Measurements from ENCODE around the gene FRMD8. TPM values are rescaled to one million over a fixed set of nuclear protein-coding genes. Genes with fewer than 3 reads are reported as not detected.

FRMD8 gene
- total and polyA plus RNA-seq, 2 experiments from 2014 or later = 7.0 to 35.4 TPM

- Histone ChIP-seq H3K27ac (ENCODE audit: low read depth) (no peak overlapping the region), H3K36me3 (ENCODE audit: insufficient read depth) (no peaks in the 10 kb centered on the region), H3K9me2 (ENCODE audit: insufficient read depth) (no peaks in the 10 kb centered on the region), H3F3A (replicated peaks; ENCODE audit: low read depth) (no peaks in the 10 kb centered on the region), H3K4me3 (no peak overlapping the region), H3K4me1 (ENCODE audit: insufficient read depth) (no peaks in the 10 kb centered on the region), H4K20me1 (replicated peaks; ENCODE audit: insufficient read depth) (no peaks in the 10 kb centered on the region; the same call in 1 of the 2 replicates), H3K79me2 (replicated peaks; ENCODE audit: insufficient read depth) (no peaks in the 10 kb centered on the region), H3K4me2 (no peak overlapping the region), H3K27me3 (ENCODE audit: insufficient read depth) (no peaks in the 10 kb centered on the region), H2AFZ (peak overlapping the region; percentile 4)
- Mint-ChIP-seq H3K27me3 (ENCODE audit: insufficient read depth, low read depth, poor library complexity) (peaks cover 10% of the 10 kb centered on the region), H3K36me3 (ENCODE audit: low read depth) (no peaks in the 10 kb centered on the region), H3K27ac (no peak overlapping the region), H3K4me1 (no peaks in the 10 kb centered on the region; the same call in 2 of the 3 replicates), H3K4me3 (no peak overlapping the region), H3K9me3 (no peaks in the 10 kb centered on the region)
- DNase-seq (ENCODE audit: low spot score) (peak; percentile 91), ATAC-seq (peak; percentile 93)
- TF ChIP-seq ZNF114 (CRISPR knock-in tag; IDR thresholded peaks at IDR 0.05) = no peak
- TF ChIP-seq CTCF (conservative IDR thresholded peaks at IDR 0.05; ENCODE audit: low read depth in 2 of 2) = peak; percentile 85 to 89
These were observed 20.1 kb upstream of the FRMD8 start for GRCh38 chr11:65366340-65366773.

- Histone ChIP-seq H3K27me3 (ENCODE audit: insufficient read depth) (no peaks in the 10 kb centered on the region), H3F3A (replicated peaks; ENCODE audit: low read depth) (no peaks in the 10 kb centered on the region), H3K4me1 (ENCODE audit: insufficient read depth) (no peaks in the 10 kb centered on the region), H3K9me2 (ENCODE audit: insufficient read depth) (no peaks in the 10 kb centered on the region), H3K36me3 (ENCODE audit: insufficient read depth) (no peaks in the 10 kb centered on the region), H3K79me2 (replicated peaks; ENCODE audit: insufficient read depth) (no peaks in the 10 kb centered on the region), H3K4me3 (no peak overlapping the region), H2AFZ (no peak overlapping the region), H4K20me1 (replicated peaks; ENCODE audit: insufficient read depth) (no peaks in the 10 kb centered on the region; the same call in 1 of the 2 replicates), H3K27ac (ENCODE audit: low read depth) (no peak overlapping the region), H3K4me2 (no peak overlapping the region)
- Mint-ChIP-seq H3K36me3 (ENCODE audit: low read depth) (no peaks in the 10 kb centered on the region), H3K27me3 (ENCODE audit: insufficient read depth, low read depth, poor library complexity) (peaks cover 12% of the 10 kb centered on the region), H3K27ac (no peak overlapping the region), H3K4me3 (no peak overlapping the region), H3K9me3 (no peaks in the 10 kb centered on the region), H3K4me1 (no peaks in the 10 kb centered on the region)
- DNase-seq (ENCODE audit: low spot score) (no peak), ATAC-seq (no peak)
- no peak for TF ChIP-seq ETS1 (IDR thresholded peaks at IDR 0.05)
- no peak for TF ChIP-seq ZNF462 (CRISPR knock-in tag; IDR thresholded peaks at IDR 0.05)
- TF ChIP-seq POLR2AphosphoS5 (IDR thresholded peaks at IDR 0.05; ENCODE audit: low read depth) = no peak
- TF ChIP-seq NANOG (IDR thresholded peaks at IDR 0.05; ENCODE audit: borderline replicate concordance) = no peak
- TF ChIP-seq EZH2 (IDR thresholded peaks at IDR 0.05; ENCODE audit: low read depth, unreplicated experiment) = no peak
- no peak for TF ChIP-seq JUNB (IDR thresholded peaks at IDR 0.05; ENCODE audit: unreplicated experiment)
- no peak for TF ChIP-seq CREB1 (CRISPR knock-in tag; IDR thresholded peaks at IDR 0.05; ENCODE audit: low read depth)
- no peak for TF ChIP-seq STAT1 (IDR thresholded peaks at IDR 0.05; ENCODE audit: unreplicated experiment)
- no peak for TF ChIP-seq ZNF114 (CRISPR knock-in tag; IDR thresholded peaks at IDR 0.05)
- TF ChIP-seq EZH2phosphoT487 (IDR thresholded peaks at IDR 0.05; ENCODE audit: unreplicated experiment) = no peak
- TF ChIP-seq CTCF (conservative IDR thresholded peaks at IDR 0.05; ENCODE audit: low read depth in 2 of 2) = no peak
These were observed 15.8 kb upstream of the FRMD8 start for GRCh38 chr11:65370659-65371049.
